Fibroblast of lung (primary cell): ENCODE measurements around the gene PCDH9. TPM values are rescaled to one million over a fixed set of nuclear protein-coding genes. Genes with fewer than 3 reads are reported as not detected.

Experiments used
- DNase-seq, 2 donors: peaks; one replicate each; pipeline versions ENCODE4 v3.0.0 to v3.0.0-alpha.2; 2010; ENCODE audit warnings: low read depth in 2 of 2
- H2AFZ ChIP-seq: 2 replicates; pipeline ENCODE4 v1.5.1; 2012; ENCODE audit warnings: low read length, control low read depth, inconsistent platforms
- H3K27ac ChIP-seq: 2 replicates; pipeline ENCODE4 v1.5.1; 2011; ENCODE audit warnings: low read length, control low read depth; ENCODE audit not compliant: insufficient read depth
- H3K27me3 ChIP-seq: 2 replicates; pipeline ENCODE4 v1.5.1; 2011; ENCODE audit warnings: mild to moderate bottlenecking, low read length; ENCODE audit not compliant: control insufficient read depth, insufficient read depth
- H3K36me3 ChIP-seq: 2 replicates; pipeline ENCODE4 v1.5.1; 2011; ENCODE audit warnings: low read length; ENCODE audit not compliant: control insufficient read depth, insufficient read depth
- H3K4me1 ChIP-seq: 2 replicates; pipeline ENCODE4 v1.5.1; 2011; ENCODE audit warnings: low read length; ENCODE audit not compliant: control insufficient read depth, insufficient read depth; ENCODE audit errors: extremely low read depth
- H3K4me2 ChIP-seq: 2 replicates; pipeline ENCODE4 v1.5.1; 2011; ENCODE audit warnings: low read length, control low read depth; ENCODE audit not compliant: insufficient read depth; ENCODE audit errors: extremely low read depth
- H3K4me3 ChIP-seq, 4 experiments: fragments of 200-600 bp in 1 of 4; sonication (generic) in 1 of 4; replicated peaks in 1 of 4; 2 replicates each; pipeline ENCODE4 v1.5.1; 2011 to 2016; ENCODE audit warnings: low read length in 4 of 4, low read depth in 3 of 4, mild to moderate bottlenecking in 3 of 4, control low read depth in 2 of 4, inconsistent platforms in 1 of 4, mixed read lengths in 1 of 4; ENCODE audit not compliant: insufficient read depth in 1 of 4; ENCODE audit errors: control extremely low read depth in 1 of 4
- H3K79me2 ChIP-seq: 2 replicates; pipeline ENCODE4 v1.5.1; 2012; ENCODE audit warnings: mild to moderate bottlenecking, low read length, inconsistent platforms; ENCODE audit not compliant: control insufficient read depth, insufficient read depth
- H3K9ac ChIP-seq: 2 replicates; pipeline ENCODE4 v1.5.1; 2011; ENCODE audit warnings: mild to moderate bottlenecking, low read length, control low read depth; ENCODE audit not compliant: insufficient read depth
- H3K9me3 ChIP-seq: 2 replicates; pipeline ENCODE4 v1.5.1; 2012; ENCODE audit warnings: low read depth, low read length; ENCODE audit not compliant: control insufficient read depth, insufficient read depth
- H4K20me1 ChIP-seq: 2 replicates; pipeline ENCODE4 v1.5.1; 2011; ENCODE audit warnings: low read length; ENCODE audit not compliant: control insufficient read depth, insufficient read depth; ENCODE audit errors: extremely low read depth
- EZH2 ChIP-seq: IDR thresholded peaks from 2 replicates; pipeline ENCODE4 v1.5.1; 2012; ENCODE audit warnings: low read length, control low read depth, mild to moderate bottlenecking; ENCODE audit errors: missing control alignments
- polyA plus RNA-seq, 2 donors: library from polyadenylated mRNA; depleted of rRNA in 1 of 2; stranded (reverse) in 1 of 2; unstranded in 1 of 2; fragments of >200 nt; gene quantifications; 2 replicates each; pipeline ENCODE4 v1.2.1, GENCODE V29; 2011 to 2012; ENCODE audit warnings: missing spikeins in 1 of 2
- total RNA-seq: library from RNA; depleted of rRNA; stranded (reverse); fragments of >200 nt; gene quantifications from 2 replicates; pipeline ENCODE4 v1.2.1, GENCODE V29; 2014
- TF ChIP-seq, protein P1 (sequence below), 2 donors: IDR thresholded peaks in 1 of 2; conservative IDR thresholded peaks in 1 of 2; 1 replicate in 1 of 2; 2 replicates in 1 of 2; pipeline ENCODE4 v1.5.1; 2011 to 2012; ENCODE audit warnings: low read length in 2 of 2, control low read depth in 1 of 2, inconsistent platforms in 1 of 2, low read depth in 1 of 2, mild to moderate bottlenecking in 1 of 2

The PCDH9 gene
- total and polyA plus RNA-seq, 2 donors (not counting 1 experiment from before 2014, with no cell fraction given), result 0.50 to 0.67 TPM

DNA sequence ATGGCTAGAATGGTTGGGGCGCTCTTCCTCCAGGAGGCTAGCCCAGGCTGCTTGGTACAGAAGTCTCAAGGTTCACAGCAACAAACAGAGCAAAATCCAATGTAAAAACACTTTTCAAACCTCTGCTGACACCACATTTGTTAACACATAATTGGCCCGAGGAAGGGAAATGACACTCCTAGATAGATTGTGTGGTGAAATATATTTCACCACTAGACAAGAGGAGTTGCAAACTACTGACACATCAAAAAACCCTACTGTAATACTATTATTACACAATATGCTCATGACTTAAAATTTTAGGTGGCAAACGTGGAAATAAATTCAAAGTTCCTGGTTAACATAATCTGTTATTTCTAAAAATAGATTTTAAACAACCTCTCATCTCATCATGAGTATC lies 643.6 kb downstream of the PCDH9 start:
- H3K36me3 ChIP-seq, result no peaks in the 10 kb centered on the region
- H3K4me1 ChIP-seq, result no peaks in the 10 kb centered on the region
- peak; percentile 7 to 47 for DNase-seq
- H3K27me3 ChIP-seq, result no peaks in the 10 kb centered on the region
- no peak for TF ChIP-seq EZH2
- TF ChIP-seq, protein P1, sequence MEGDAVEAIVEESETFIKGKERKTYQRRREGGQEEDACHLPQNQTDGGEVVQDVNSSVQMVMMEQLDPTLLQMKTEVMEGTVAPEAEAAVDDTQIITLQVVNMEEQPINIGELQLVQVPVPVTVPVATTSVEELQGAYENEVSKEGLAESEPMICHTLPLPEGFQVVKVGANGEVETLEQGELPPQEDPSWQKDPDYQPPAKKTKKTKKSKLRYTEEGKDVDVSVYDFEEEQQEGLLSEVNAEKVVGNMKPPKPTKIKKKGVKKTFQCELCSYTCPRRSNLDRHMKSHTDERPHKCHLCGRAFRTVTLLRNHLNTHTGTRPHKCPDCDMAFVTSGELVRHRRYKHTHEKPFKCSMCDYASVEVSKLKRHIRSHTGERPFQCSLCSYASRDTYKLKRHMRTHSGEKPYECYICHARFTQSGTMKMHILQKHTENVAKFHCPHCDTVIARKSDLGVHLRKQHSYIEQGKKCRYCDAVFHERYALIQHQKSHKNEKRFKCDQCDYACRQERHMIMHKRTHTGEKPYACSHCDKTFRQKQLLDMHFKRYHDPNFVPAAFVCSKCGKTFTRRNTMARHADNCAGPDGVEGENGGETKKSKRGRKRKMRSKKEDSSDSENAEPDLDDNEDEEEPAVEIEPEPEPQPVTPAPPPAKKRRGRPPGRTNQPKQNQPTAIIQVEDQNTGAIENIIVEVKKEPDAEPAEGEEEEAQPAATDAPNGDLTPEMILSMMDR (conservative IDR thresholded peaks at IDR 0.05 in 1 of 2, IDR thresholded peaks at IDR 0.05 in 1 of 2; ENCODE audit: low read depth in 1 of 2, low read length in 2 of 2), result no peak
- H4K20me1 ChIP-seq, result no peaks in the 10 kb centered on the region
- no peak overlapping the region for H3K9ac ChIP-seq
- H3K27ac ChIP-seq, result no peak overlapping the region
- no peaks in the 10 kb centered on the region for H3K79me2 ChIP-seq
- no peak overlapping the region for H3K4me3 ChIP-seq
- H3K9me3 ChIP-seq, result no peaks in the 10 kb centered on the region
- no peak overlapping the region for H2AFZ ChIP-seq
- H3K4me2 ChIP-seq, result no peak overlapping the region

DNA sequence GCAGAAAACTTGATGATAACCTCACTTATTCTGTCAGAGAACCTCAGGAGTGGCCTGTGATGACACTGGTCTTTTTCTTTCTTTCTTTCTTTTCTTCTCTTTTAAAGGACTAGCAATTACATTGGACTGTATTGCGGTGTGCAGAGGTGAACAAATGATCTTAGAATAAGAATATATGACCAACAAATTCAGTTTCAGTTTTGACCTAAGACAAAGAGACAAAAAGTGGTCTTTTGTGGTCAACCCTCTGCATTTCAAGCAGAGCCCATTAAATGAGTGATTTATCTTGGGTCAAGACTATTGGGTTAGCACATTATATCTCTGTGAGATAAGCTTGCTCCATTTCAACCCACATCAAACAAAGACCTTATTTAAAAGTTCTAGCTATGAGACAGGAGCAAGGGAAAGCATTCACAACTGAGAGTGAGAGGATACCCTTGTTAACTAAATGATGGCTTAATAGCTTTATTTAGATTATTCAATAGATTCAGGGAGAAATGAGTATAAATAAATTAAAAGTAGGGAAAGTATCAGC lies 644.4 kb downstream of the PCDH9 start:
- Histone ChIP-seq H4K20me1 (no peaks in the 10 kb centered on the region), H2AFZ (no peak overlapping the region), H3K36me3 (no peaks in the 10 kb centered on the region), H3K4me3 (no peak overlapping the region), H3K4me2 (no peak overlapping the region), H3K9ac (no peak overlapping the region), H3K9me3 (no peaks in the 10 kb centered on the region), H3K27ac (no peak overlapping the region), H3K79me2 (no peaks in the 10 kb centered on the region), H3K27me3 (no peaks in the 10 kb centered on the region), H3K4me1 (no peaks in the 10 kb centered on the region)
- DNase-seq, result peak in 1 of 2 donors; percentile 47
- no peak for TF ChIP-seq EZH2
- TF ChIP-seq, protein P1 (conservative IDR thresholded peaks at IDR 0.05 in 1 of 2, IDR thresholded peaks at IDR 0.05 in 1 of 2; ENCODE audit: low read depth in 1 of 2, low read length in 2 of 2), result no peak

GRCh38 chr13:66581675-66582074 lies 648.5 kb downstream of the PCDH9 start:
- Histone ChIP-seq H3K9ac (no peak overlapping the region), H3K9me3 (no peaks in the 10 kb centered on the region), H3K4me1 (no peaks in the 10 kb centered on the region), H3K79me2 (no peaks in the 10 kb centered on the region), H4K20me1 (no peaks in the 10 kb centered on the region), H3K4me3 (no peak overlapping the region), H3K27ac (no peak overlapping the region), H2AFZ (no peak overlapping the region), H3K4me2 (no peak overlapping the region), H3K27me3 (no peaks in the 10 kb centered on the region), H3K36me3 (no peaks in the 10 kb centered on the region)
- TF ChIP-seq, protein P1 (conservative IDR thresholded peaks at IDR 0.05 in 1 of 2, IDR thresholded peaks at IDR 0.05 in 1 of 2; ENCODE audit: low read depth in 1 of 2, low read length in 2 of 2), result no peak
- no peak for DNase-seq
